Progenitor cell of endocrine pancreas (in vitro differentiated cells): Measurements from ENCODE around the gene NCAPG2. TPM values are rescaled to one million over a fixed set of nuclear protein-coding genes. Genes with fewer than 3 reads are reported as not detected.

Source experiments
- DNase-seq: peaks from one replicate; pipeline ENCODE4 v3.0.0; 2021; ENCODE audit warnings: low spot score; ENCODE audit not compliant: unreplicated experiment
- H3K27ac Mint-ChIP-seq: 2 replicates; pipeline ENCODE4 v1.8.0; 2021; ENCODE audit warnings: mild to moderate bottlenecking, moderate library complexity, mixed read lengths
- H3K27me3 Mint-ChIP-seq: 2 replicates; pipeline ENCODE4 v1.8.0; 2021; ENCODE audit warnings: mixed read lengths
- H3K36me3 Mint-ChIP-seq: 2 replicates; pipeline ENCODE4 v1.8.0; 2022; ENCODE audit warnings: mixed read lengths; ENCODE audit not compliant: insufficient read depth
- H3K4me1 Mint-ChIP-seq: 2 replicates; pipeline ENCODE4 v1.8.0; 2021; ENCODE audit warnings: low read depth, mixed read lengths
- H3K4me3 Mint-ChIP-seq: 2 replicates; pipeline ENCODE4 v1.8.0; 2021; ENCODE audit warnings: low read depth, mild to moderate bottlenecking, moderate library complexity, mixed read lengths
- H3K9me3 Mint-ChIP-seq: 2 replicates; pipeline ENCODE4 v1.8.0; 2021; ENCODE audit warnings: low read depth, mixed read lengths
- total RNA-seq: library from RNA; stranded (reverse); gene quantifications from 2 replicates; pipeline ENCODE4 v1.2.1, GENCODE V29; 2021
- TF ChIP-seq, protein P1 (sequence below): fragments of 200-600 bp; sonication (generic); IDR thresholded peaks from one replicate; pipeline ENCODE4 v1.5.0; 2021; ENCODE audit warnings: antibody characterized with exemption, mild to moderate bottlenecking; ENCODE audit not compliant: unreplicated experiment

The NCAPG2 gene
- total RNA-seq, 1 donor from 2014 or later: 28.3 TPM

GRCh38 chr7:158662610-158663427, 41.8 kb downstream of the NCAPG2 start:
- H3K27me3 Mint-ChIP-seq: no peaks in the 10 kb centered on the region
- H3K4me1 Mint-ChIP-seq: peaks cover 7% of the 10 kb centered on the region
- H3K27ac Mint-ChIP-seq: no peak overlapping the region
- TF ChIP-seq, protein P1, sequence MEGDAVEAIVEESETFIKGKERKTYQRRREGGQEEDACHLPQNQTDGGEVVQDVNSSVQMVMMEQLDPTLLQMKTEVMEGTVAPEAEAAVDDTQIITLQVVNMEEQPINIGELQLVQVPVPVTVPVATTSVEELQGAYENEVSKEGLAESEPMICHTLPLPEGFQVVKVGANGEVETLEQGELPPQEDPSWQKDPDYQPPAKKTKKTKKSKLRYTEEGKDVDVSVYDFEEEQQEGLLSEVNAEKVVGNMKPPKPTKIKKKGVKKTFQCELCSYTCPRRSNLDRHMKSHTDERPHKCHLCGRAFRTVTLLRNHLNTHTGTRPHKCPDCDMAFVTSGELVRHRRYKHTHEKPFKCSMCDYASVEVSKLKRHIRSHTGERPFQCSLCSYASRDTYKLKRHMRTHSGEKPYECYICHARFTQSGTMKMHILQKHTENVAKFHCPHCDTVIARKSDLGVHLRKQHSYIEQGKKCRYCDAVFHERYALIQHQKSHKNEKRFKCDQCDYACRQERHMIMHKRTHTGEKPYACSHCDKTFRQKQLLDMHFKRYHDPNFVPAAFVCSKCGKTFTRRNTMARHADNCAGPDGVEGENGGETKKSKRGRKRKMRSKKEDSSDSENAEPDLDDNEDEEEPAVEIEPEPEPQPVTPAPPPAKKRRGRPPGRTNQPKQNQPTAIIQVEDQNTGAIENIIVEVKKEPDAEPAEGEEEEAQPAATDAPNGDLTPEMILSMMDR: no peak
- DNase-seq: no peak
- no peaks in the 10 kb centered on the region for H3K9me3 Mint-ChIP-seq
- no peak overlapping the region for H3K4me3 Mint-ChIP-seq
- peaks cover 11% of the 10 kb centered on the region for H3K36me3 Mint-ChIP-seq

- H3K36me3 Mint-ChIP-seq: peaks cover 16% of the 10 kb centered on the region
- no peaks in the 10 kb centered on the region for H3K27me3 Mint-ChIP-seq
- H3K9me3 Mint-ChIP-seq: no peaks in the 10 kb centered on the region
- no peak for DNase-seq
- peak overlapping the region; percentile 13 for H3K27ac Mint-ChIP-seq
- H3K4me1 Mint-ChIP-seq: peaks cover 7% of the 10 kb centered on the region
- TF ChIP-seq, protein P1: no peak
- H3K4me3 Mint-ChIP-seq: no peak overlapping the region
Measured at GRCh38 chr7:158658475-158658874, 46.1 kb downstream of the NCAPG2 start.

DNA sequence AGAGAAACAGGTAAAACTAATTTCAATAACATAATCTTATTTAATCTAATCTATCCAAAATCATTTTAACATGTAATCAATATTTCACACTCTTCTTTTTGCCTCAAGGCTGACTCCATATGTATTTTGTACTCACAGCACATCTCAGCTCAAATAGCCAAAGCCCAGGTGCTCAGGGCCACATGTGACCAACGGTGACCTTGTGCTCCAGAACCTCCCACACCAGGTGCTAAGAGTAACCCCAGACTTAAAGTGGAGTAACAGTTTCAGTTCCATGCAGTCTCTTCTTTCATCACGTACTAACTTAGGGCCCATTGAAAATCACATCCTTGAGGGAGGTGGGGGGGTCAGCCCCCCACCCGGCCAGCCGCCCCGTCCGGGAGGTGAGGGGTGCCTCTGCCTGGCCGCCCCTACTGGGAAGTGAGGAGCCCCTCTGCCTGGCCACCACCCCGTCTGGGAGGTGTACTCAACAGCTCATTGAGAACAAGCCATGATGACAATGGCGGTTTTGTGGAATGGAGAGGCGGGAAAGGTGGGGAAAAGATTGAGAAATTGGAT, 47.3 kb downstream of the NCAPG2 start:
- no peaks in the 10 kb centered on the region for H3K9me3 Mint-ChIP-seq

DNA sequence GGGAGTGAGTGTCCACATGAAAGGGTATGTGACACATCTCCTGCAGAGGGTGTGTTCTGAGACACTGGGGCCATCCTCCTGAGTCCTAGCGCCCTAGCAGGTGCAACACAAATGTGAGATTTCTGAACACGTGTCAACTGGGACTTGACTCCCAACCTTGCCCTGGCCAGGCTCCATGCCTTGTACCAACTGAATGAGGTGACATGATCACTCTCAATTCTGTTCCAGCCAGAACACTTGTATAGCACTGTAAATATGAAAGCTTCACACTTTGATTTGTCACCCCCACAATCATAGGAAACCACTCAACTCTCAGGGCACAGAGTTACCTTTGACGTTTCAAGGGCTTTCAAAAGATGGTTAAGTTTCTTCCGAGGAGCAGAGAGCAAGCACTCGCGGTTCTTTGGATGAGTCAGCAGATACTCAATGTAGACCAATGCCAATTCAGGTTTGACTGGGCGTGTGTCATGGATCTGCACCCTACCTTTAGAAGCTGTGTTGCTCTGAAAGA, 48.6 kb downstream of the NCAPG2 start:
- Mint-ChIP-seq H3K27me3 (no peaks in the 10 kb centered on the region), H3K27ac (no peak overlapping the region), H3K4me1 (peaks cover 7% of the 10 kb centered on the region), H3K9me3 (no peaks in the 10 kb centered on the region), H3K4me3 (no peak overlapping the region), H3K36me3 (peaks cover 13% of the 10 kb centered on the region)
- DNase-seq: no peak
- TF ChIP-seq, protein P1: no peak

More for the DNA sequence above, 47.3 kb downstream of the NCAPG2 start:
- no peak for DNase-seq
- H3K4me3 Mint-ChIP-seq: no peak overlapping the region
- TF ChIP-seq, protein P1: no peak
- H3K27ac Mint-ChIP-seq: peak overlapping the region; percentile 78
- no peaks in the 10 kb centered on the region for H3K27me3 Mint-ChIP-seq
- peaks cover 12% of the 10 kb centered on the region for H3K36me3 Mint-ChIP-seq
- peaks cover 7% of the 10 kb centered on the region for H3K4me1 Mint-ChIP-seq

DNA sequence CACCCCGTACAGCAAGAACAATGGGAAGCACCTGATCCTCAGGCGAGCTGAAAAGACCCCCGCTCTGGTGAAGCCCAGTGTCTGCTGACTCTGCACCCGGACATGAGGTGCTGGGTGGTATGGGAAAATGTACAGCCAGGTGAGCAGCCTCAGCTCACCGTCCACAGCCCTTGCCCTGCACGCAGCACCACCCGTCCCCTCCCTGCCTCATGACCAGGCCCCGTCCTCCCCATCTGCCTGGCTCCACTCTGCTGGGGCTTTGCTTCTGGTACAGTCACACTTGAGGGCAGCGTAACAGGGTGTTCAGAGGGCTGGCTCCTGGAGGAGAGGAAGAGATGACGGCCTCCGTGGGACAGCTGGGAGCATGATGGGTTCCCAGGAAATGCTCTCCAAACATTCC, 49.1 kb downstream of the NCAPG2 start:
- H3K4me3 Mint-ChIP-seq: no peak overlapping the region
- H3K36me3 Mint-ChIP-seq: peaks cover 12% of the 10 kb centered on the region
- no peaks in the 10 kb centered on the region for H3K27me3 Mint-ChIP-seq
- H3K9me3 Mint-ChIP-seq: no peaks in the 10 kb centered on the region
- TF ChIP-seq, protein P1: no peak
- no peak overlapping the region for H3K27ac Mint-ChIP-seq
- peaks cover 8% of the 10 kb centered on the region for H3K4me1 Mint-ChIP-seq
- DNase-seq: no peak
